NB4 (cell line): ENCODE results near the gene WDFY4.

Source experiments
- POLR2A ChIP-seq: IDR thresholded peaks from 2 replicates; pipeline ENCODE4 v1.6.1; 2011; ENCODE audit warnings: mild to moderate bottlenecking; ENCODE audit not compliant: insufficient read length; ENCODE audit errors: extremely low read depth
- TF ChIP-seq, protein P1 (sequence below): IDR thresholded peaks from one replicate; pipeline ENCODE4 v1.5.1; 2012; ENCODE audit warnings: low read depth, low read length

- no peak for TF ChIP-seq POLR2A
- TF ChIP-seq, protein P1, sequence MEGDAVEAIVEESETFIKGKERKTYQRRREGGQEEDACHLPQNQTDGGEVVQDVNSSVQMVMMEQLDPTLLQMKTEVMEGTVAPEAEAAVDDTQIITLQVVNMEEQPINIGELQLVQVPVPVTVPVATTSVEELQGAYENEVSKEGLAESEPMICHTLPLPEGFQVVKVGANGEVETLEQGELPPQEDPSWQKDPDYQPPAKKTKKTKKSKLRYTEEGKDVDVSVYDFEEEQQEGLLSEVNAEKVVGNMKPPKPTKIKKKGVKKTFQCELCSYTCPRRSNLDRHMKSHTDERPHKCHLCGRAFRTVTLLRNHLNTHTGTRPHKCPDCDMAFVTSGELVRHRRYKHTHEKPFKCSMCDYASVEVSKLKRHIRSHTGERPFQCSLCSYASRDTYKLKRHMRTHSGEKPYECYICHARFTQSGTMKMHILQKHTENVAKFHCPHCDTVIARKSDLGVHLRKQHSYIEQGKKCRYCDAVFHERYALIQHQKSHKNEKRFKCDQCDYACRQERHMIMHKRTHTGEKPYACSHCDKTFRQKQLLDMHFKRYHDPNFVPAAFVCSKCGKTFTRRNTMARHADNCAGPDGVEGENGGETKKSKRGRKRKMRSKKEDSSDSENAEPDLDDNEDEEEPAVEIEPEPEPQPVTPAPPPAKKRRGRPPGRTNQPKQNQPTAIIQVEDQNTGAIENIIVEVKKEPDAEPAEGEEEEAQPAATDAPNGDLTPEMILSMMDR, result no peak
These were observed 132.5 kb downstream of the WDFY4 start for GRCh38 chr10:48817141-48817540.
